HG03571 (cell line): ENCODE data around the gene HELB.

Experiments used
- ATAC-seq: cut with Tn5 transposase; IDR thresholded peaks from one replicate; pipeline ENCODE4 v1.9.1; 2021; ENCODE audit not compliant: unreplicated experiment

Gene HELB

DNA sequence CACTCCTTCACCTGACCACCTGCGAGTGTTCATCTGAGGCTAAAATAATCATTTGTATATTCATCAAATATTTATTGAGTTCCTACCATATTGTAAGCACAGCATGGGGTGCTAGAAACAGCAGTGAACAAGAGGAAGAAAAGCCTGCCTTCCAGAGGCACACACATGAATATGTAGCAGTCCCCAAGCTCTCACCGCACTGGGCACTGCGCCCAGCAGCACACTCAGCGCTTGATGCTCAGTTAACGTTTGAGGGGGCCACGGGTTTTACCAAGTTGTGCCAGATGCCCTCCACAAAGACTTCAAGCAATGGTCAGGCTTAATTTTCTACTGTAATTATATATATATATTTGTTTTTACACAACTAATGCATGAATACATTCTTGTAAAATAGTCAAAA lies 52.0 kb downstream of the HELB start:
- no peak for ATAC-seq

DNA sequence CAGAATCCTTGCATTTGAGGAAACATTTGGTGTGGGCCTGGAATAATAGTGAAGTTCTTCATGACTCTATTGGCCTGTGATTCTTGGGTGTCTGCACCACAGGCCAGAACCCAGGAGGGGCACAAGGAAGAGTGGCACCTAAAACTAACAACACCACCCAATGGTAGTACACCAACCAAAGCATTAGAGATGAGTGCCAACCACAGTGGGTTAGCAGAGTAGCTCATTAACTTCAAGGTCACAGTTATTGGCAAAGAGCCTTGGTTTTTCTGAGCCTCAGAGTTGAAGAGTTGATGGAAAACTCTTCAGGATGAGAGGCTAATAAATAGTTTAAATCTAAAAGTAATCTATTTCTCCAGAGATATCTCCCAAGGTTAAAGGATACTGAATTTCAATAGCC lies 57.0 kb downstream of the HELB start:
- ATAC-seq: no peak

- ATAC-seq: no peak
Measured at GRCh38 chr12:66361703-66362102, 59.4 kb downstream of the HELB start.

DNA sequence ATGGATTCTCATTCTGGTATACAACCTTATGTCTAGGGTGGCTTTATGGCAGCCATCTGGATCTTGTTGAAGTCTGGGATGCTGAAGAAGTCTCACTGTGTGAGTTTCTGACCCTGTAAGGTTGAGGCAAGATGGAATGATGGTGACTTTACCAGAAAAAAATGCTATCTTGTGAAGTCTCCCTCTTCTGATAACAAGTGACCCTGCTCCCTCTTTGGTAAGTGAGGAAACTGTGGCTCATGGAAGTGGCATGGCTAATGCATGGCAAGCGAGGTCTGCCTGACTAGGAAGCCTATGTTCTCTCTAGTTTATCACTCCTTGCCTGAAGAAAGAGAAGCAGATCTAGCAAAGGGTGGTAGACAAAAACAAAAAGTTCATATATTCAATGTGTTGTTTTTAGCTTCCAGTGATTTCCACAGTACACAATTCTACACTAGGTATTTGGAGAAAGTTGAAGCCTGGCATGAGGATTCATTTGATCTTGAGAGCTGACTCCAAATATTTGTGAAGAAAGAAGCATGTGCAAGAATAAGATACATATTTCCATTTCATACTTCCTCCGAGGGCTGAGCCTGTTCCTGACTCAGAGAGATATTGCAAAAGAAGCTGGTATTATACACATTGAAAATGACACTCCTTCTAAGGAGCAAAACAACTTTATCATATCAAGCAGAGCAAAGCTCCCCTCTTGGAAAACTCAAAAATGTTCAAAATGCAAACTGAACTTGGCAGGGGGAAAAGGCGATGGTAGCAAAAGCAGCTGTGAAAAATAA lies 63.6 kb downstream of the HELB start:
- no peak for ATAC-seq

DNA sequence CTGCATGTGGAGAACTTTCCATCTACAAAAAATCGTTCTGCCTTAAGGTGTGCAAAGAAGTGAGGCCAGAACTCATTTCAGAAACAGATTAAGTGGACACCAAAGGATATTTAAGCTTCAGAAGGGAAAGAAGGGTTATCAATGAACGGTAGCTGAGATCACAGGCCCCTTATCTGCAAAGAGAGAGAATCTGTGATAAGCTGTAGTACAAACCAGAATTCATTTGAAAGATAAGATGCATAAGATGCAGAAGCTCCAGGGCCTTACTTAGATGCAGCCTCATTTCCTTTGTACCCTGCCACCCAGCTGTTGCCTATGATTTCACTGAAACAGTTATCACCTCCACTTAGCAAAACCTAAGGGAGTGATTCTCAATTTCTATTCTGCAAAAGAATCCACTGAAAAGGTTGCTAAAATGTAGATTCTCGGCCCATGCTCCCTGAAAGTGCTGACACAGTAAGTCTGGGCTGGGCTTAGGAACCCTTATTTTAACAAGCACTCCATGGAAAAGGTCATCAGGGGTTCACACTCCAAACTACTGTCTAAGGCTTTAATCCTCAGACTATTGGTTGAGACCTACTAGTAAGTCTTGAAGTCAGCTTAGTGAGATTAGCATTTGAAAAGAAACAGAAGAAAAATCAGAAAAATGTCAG lies 64.8 kb downstream of the HELB start:
- no peak for ATAC-seq

DNA sequence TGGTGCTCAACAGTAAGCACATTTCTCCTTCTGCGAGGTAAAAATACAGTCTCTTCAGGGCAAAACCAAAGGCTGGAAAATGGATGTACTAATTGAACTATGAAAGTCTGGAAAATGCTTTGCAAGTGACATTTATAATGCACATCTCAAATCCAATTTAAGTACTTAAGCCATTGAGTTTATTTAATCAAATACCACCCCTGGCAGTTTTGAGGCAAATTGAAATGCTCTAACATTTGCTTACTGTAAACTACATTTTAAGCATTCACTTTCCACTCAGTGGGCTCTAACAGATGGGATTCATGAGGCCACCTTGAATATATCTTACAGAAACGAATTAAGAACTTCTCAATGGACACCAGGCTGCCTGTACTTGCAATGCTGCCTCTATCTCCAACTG lies 69.7 kb downstream of the HELB start:
- ATAC-seq: no peak

DNA sequence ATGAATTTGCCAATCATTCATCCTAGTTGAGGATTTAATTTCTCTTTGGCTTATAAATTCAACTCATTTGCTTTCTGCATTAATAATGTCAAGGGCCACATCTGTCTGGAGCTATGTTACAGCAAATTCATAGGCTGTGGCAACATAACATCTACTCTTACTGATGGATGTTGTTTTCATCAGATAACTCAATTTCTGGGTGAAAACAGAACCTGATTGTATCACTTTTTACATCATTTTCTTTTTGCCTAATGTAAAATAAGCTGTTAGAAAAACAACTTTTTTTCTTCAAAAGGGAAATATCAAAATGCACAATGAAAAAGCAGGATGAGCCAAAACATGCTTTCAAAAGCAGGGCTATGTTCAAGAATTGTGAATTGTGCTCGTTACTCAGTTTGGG lies 73.3 kb downstream of the HELB start:
- ATAC-seq: no peak

DNA sequence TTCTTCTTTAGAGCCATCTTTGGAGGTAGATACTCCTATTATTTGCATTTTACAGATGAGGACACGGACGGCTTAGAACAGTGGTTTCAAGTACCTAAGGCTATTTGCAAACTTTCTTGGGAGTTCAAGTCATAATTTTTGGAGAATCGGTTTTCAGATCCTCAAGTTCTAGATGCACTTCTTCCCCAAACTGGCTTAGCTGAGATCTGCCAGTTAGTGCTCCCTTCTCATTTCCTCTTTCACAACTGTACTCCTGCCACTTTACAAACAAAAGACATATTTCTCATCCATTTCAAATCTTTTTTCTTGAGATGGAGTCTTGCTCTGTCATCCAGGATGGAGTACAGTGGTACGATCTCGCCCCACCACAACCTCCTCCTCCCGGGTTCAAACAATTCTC lies 77.3 kb downstream of the HELB start:
- no peak for ATAC-seq

DNA sequence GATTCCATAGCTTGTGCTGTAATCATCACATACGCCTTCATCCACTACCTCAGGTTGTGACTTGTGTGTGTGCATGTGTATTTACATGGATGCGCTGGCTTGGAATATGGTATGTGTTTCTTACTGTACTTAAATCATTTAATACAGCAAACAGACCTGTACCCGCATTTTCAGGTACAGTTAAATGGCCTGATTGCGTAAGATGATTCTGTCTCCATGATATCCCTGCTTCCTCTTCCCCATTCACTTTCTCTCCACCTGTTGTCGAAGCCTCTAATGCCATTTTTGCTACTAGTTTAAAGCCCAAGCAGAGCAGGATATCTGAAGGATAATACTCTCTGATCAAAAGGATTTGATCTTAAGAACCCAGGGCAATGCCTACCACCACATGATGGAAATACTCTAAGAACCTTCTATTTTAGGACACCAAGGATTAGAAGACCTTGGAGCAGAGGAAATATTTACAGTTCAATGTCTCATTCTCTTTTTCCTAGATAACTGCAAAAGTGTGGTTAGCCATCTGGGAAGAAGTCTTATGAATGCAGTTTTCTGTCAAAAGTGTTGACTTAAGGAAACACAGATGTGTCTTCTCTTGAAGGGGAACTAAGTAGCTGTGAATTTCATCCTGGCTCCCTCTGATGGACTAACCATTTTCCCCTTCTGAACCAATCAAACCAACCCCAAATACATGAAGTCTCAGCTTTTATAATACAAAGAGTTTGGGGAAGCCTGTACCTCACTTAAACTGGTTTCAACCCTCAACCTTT lies 78.7 kb downstream of the HELB start:
- ATAC-seq: no peak

DNA sequence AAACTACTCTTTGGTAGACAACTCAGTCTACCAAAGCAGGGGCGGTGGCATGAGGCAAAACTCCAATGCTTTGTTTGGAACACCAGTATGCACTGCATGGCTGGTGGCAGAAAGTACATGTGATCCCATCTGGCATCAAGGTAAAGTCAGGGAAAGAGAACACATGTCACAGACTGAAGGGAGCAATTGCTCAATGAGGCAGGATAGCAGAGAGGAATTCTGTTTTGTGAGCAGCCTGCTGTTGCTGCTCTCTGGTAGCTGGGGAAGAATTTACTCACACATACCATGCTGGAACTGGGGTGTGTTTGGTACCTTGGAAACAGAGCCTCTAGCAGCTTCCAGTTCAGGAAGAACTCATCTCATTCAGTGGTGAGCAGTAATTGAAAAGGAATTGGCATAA lies 84.8 kb downstream of the HELB start:
- ATAC-seq: no peak
